ENCODE measurements around the gene SLC6A3. TPM values are rescaled to one million over a fixed set of nuclear protein-coding genes. Genes with fewer than 3 reads are reported as not detected.

SLC6A3 gene
- total and polyA plus RNA-seq, 3 donors from 2014 or later: 0.55 to 1.5 (median 0.83) TPM

Other genes with a start within 250 kb of the SLC6A3 start
- gene SLC6A19, start 243.8 kb downstream of the SLC6A3 start, total RNA-seq: under 1 TPM; 0.16 to 0.68 TPM
- 0.28 TPM for gene SLC6A19, start 243.8 kb downstream of the SLC6A3 start, polyA plus RNA-seq (ENCODE audit: insufficient read depth, low read depth, low replicate concordance)
- gene SLC6A18, start 220.1 kb downstream of the SLC6A3 start, total RNA-seq: under 1 TPM in 1 of 2 donors, not detected in 1; 0.24 TPM
- gene SLC6A18, start 220.1 kb downstream of the SLC6A3 start, polyA plus RNA-seq (ENCODE audit: insufficient read depth, low read depth, low replicate concordance): not detected
- 1 to 10 TPM; 4.4 to 5.5 TPM for gene TERT, start 150.4 kb downstream of the SLC6A3 start, total RNA-seq
- gene TERT, start 150.4 kb downstream of the SLC6A3 start, polyA plus RNA-seq (ENCODE audit: insufficient read depth, low read depth, low replicate concordance): 2.1 TPM
- 100 to 1,000 TPM; 150 to 170 TPM for gene CLPTM1L, start 100.3 kb downstream of the SLC6A3 start, total RNA-seq
- gene CLPTM1L, start 100.3 kb downstream of the SLC6A3 start, polyA plus RNA-seq (ENCODE audit: insufficient read depth, low read depth, low replicate concordance): 148 TPM
- gene LPCAT1, start 78.5 kb upstream of the SLC6A3 start, total RNA-seq: 10 to 100 TPM; 21.1 to 27.1 TPM
- 23.9 TPM for gene LPCAT1, start 78.5 kb upstream of the SLC6A3 start, polyA plus RNA-seq (ENCODE audit: insufficient read depth, low read depth, low replicate concordance)

Data from testis (tissue), 3 donors.